Upper lobe of right lung (tissue), 1 donor: ENCODE results near the gene POLR3B. TPM values are rescaled to one million over a fixed set of nuclear protein-coding genes. Genes with fewer than 3 reads are reported as not detected.

Experiments used
- ATAC-seq: fragments of 200-7000 bp; cut with Tn5 transposase; one replicate; pipeline ENCODE4 v1.9.1; 2020; ENCODE audit warnings: mild to moderate bottlenecking, moderate library complexity
- DNase-seq: peaks from one replicate; pipeline ENCODE4 v3.0.0-alpha.2; 2020
- H3K27ac ChIP-seq: fragments of 200-600 bp; one replicate; pipeline ENCODE4 v1.8.0; 2022
- H3K27me3 ChIP-seq: fragments of 200-600 bp; one replicate; pipeline ENCODE4 v1.8.0; 2022; ENCODE audit warnings: mild to moderate bottlenecking
- H3K36me3 ChIP-seq: fragments of 200-600 bp; one replicate; pipeline ENCODE4 v1.8.0; 2022
- H3K4me1 ChIP-seq: fragments of 200-600 bp; one replicate; pipeline ENCODE4 v1.8.0; 2022
- H3K4me3 ChIP-seq: fragments of 200-600 bp; one replicate; pipeline ENCODE4 v1.8.0; 2022; ENCODE audit warnings: mild to moderate bottlenecking
- H3K9me3 ChIP-seq: fragments of 200-600 bp; one replicate; pipeline ENCODE4 v1.8.0; 2022
- intact Hi-C: fragments of 100-400 bp; cut with DNase I; formaldehyde crosslinking; loops from one replicate; pipeline ENCODE4 v1.11.0; 2022
- long read RNA-seq: library from polyadenylated mRNA; unstranded; transcript quantifications from one replicate; pipeline ENCODE4 v2.0.0, GENCODE V29; 2021
- total RNA-seq: library from RNA; stranded (reverse); fragmentation: NEBNext Ultra II Directional; extraction: Animal tissue kit (Norgen Biotek cat#: 25700); gene quantifications from one replicate; pipeline ENCODE4 v1.2.1, GENCODE V29; 2021
- TF ChIP-seq, protein P1 (sequence below): fragments of 200-600 bp; IDR thresholded peaks from one replicate; pipeline ENCODE4 v1.8.0; 2022; ENCODE audit warnings: antibody characterized with exemption
- donor health status: DM: no; HTN: yes; CAD: no; lungs with severe emphysema.

POLR3B gene
- 11.3 TPM for total RNA-seq
- long read RNA-seq, full-length matches to known transcripts = 11 of 13 reads
- long read RNA-seq, partial matches to known transcripts = 0 of 13 reads
- long read RNA-seq, other reads (novel, unspliced or antisense) = 2 of 13 reads

DNA sequence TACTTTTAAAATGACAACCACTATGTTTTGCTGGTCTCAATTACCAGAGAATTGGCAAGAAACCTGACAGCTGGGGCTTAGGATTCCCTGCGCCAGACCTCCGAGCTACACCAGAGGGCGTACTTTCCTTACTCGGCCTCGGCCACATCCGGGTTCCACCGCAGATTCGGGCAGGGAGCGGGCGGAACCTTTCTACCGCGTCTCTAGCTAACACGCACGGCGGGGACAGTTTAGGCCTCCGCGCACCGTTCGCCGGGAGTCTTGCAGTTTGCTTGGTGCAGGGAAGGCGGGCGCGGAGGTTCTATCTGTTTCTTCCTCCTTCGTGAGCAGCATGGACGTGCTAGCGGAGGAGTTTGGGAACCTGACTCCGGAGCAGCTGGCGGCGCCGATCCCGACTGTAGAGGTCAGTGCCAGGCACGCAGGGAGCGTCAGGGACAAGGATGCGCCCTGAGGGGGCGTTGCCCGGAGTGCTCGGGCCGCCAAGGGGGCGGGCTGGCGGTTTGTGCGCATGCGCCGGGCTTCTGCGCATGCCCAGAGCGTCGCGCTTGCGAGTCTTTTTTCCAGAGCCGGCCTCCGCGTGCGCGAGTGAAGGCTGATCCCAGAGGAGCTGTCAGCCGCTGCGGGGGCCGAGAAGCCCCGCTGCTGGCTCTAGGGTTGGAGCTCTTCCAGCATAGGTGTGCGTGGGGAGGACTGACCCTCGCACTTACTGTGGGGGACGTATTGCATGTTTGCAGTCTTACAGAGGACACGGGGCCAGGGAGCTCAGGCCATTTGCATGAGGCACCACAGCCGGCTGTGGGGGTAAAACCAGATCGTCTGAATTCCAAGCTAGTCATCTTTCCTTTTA, at the start of gene POLR3B:
POLR3B (plus strand) TSS at position 200 of the 847 bp plus-strand sequence; CDS start at position 332, 132 bp downstream.
- peaks cover 18% of the 10 kb centered on the region for H3K4me1 ChIP-seq
- ATAC-seq (peak; percentile 97), DNase-seq (peak; percentile 97)
- H3K27me3 ChIP-seq = no peaks in the 10 kb centered on the region
- H3K4me3 ChIP-seq = peak within 1 kb of the TSS; percentile 89
- H3K27ac ChIP-seq = peak within 1 kb of the TSS; percentile 87
- H3K9me3 ChIP-seq = no peaks in the 10 kb centered on the region
- intact Hi-C loops = no loop called here
- no peaks in the 10 kb centered on the region for H3K36me3 ChIP-seq
- TF ChIP-seq, protein P1, sequence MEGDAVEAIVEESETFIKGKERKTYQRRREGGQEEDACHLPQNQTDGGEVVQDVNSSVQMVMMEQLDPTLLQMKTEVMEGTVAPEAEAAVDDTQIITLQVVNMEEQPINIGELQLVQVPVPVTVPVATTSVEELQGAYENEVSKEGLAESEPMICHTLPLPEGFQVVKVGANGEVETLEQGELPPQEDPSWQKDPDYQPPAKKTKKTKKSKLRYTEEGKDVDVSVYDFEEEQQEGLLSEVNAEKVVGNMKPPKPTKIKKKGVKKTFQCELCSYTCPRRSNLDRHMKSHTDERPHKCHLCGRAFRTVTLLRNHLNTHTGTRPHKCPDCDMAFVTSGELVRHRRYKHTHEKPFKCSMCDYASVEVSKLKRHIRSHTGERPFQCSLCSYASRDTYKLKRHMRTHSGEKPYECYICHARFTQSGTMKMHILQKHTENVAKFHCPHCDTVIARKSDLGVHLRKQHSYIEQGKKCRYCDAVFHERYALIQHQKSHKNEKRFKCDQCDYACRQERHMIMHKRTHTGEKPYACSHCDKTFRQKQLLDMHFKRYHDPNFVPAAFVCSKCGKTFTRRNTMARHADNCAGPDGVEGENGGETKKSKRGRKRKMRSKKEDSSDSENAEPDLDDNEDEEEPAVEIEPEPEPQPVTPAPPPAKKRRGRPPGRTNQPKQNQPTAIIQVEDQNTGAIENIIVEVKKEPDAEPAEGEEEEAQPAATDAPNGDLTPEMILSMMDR = peak; percentile 90

DNA sequence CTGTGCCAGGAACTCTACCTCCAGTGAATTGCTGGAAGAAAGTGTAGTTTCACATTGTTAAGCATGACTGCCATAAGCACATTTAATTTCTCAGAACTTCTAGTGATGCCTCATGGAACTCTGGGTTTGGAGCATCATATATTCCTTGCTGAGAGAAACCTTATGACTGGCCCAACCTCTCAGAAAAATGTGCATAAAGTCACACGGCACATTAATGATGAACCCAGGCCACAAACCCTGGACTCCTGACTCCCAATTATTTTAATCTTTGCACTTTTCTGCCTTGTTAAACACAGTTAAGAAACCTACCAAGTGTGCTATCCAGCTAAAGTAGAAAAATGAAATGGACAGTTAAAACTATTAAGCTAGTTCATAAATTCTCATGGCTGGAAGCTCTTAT, 49.4 kb upstream of the POLR3B start:
- TF ChIP-seq, protein P1 = no peak
- intact Hi-C loops = no loop called here
- Histone ChIP-seq H3K4me3 (no peak overlapping the region), H3K36me3 (peaks cover 10% of the 10 kb centered on the region), H3K9me3 (no peaks in the 10 kb centered on the region), H3K4me1 (peaks cover 51% of the 10 kb centered on the region), H3K27ac (no peak overlapping the region), H3K27me3 (no peaks in the 10 kb centered on the region)
- no peak for ATAC-seq
- DNase-seq = no peak

DNA sequence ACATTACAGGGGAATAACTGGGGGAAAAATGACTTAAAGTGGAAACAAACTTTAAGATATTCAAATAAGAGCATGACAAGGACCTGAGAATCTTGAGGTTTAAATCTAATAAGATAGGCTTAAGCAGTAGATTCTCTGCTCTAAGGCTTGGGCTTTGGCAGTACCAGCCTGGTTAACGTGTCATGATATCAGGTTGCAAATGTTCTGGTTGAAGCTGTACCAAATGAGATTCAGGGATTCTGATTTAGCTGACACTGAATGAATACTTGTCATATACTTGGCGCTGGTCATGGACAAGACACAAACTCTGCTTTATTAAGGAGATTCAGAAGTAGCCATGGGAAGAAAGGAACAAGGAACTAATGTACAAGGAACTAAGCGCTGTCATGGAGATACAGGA, 48.9 kb upstream of the POLR3B start:
- no peak overlapping the region for H3K27ac ChIP-seq
- H3K36me3 ChIP-seq = peaks cover 11% of the 10 kb centered on the region
- H3K27me3 ChIP-seq = no peaks in the 10 kb centered on the region
- no peak overlapping the region for H3K4me3 ChIP-seq
- H3K9me3 ChIP-seq = no peaks in the 10 kb centered on the region
- DNase-seq (no peak), ATAC-seq (no peak)
- peaks cover 50% of the 10 kb centered on the region for H3K4me1 ChIP-seq
- TF ChIP-seq, protein P1 = no peak
- intact Hi-C loops = no loop called here

DNA sequence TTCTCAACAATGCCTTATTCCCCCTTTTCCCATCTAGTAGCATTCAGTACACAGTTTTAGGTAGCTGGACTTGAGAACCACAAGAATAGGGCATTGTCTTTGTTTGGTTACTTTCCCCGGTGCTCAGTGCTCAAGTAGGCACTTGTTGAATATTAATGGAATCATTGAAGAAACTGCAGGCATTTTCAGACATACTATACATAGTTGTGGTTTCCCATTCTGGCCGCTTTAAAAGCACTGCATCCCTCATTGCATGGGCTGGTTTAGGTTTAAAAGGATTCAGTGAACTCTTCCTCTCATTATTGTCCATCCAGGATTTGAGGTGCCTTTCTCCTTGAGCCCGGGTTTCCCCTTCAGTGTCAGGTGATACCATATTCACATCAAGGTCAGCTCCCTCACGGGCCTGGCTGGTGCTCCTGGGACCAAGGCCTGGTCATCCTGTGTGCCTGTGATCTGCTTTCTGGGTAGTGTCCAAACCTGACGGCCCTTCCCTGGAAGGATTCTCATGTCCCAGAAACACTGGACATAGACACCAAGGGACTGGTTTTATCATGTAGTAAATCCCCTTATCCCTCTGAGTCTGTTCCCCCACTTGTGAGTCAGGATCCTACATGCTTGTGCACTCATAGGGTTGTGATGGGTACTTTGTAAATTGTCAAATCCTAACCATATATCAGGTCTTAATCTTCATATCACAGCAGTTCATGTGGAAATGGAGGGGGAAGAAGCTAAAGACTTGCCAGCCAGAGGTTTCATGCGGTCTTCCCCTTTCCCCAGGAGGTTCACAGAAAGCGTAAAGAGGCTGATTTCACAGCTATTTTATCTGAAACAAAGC, 47.7 kb upstream of the POLR3B start:
- intact Hi-C loops = no loop called here
- TF ChIP-seq, protein P1 = no peak
- ATAC-seq = peak; percentile 81
- H3K4me3 ChIP-seq = no peak overlapping the region
- no peaks in the 10 kb centered on the region for H3K9me3 ChIP-seq
- peaks cover 21% of the 10 kb centered on the region for H3K36me3 ChIP-seq
- peaks cover 38% of the 10 kb centered on the region for H3K4me1 ChIP-seq
- H3K27me3 ChIP-seq = no peaks in the 10 kb centered on the region
- no peak for DNase-seq
- peak overlapping the region; percentile 9 for H3K27ac ChIP-seq

DNA sequence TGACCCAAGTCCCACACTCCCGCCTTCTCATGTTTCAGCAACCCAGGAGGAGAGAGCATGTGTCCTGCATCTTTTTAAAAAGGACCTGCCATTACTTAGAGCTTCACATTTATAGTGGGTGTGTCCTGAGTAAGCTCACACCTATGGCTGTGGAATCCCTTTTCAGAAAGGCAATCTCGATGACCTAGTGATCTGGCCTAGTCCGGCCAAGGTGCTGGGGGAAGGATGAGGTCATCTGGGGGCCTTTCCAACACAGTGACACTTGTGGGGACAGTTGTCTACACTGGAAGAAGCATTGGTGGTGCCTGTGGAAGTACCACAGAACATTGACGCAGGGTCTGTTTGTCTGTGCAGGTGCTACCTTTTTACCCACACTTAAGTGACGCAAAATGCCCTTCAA, 46.9 kb upstream of the POLR3B start:
- intact Hi-C loops = no loop called here
- peaks cover 35% of the 10 kb centered on the region for H3K4me1 ChIP-seq
- H3K27ac ChIP-seq = peak overlapping the region; percentile 9

More for the DNA sequence above, 46.9 kb upstream of the POLR3B start:
- ATAC-seq (peak; percentile 36), DNase-seq (no peak)
- Histone ChIP-seq H3K27me3 (no peaks in the 10 kb centered on the region), H3K36me3 (peaks cover 29% of the 10 kb centered on the region), H3K4me3 (no peak overlapping the region), H3K9me3 (no peaks in the 10 kb centered on the region)
- TF ChIP-seq, protein P1 = no peak
